Tongue (tissue), 2 donors: ENCODE results near the gene PRICKLE1. TPM values are rescaled to one million over a fixed set of nuclear protein-coding genes. Genes with fewer than 3 reads are reported as not detected.

ENCODE experiments used
- DNase-seq: peaks from one replicate; pipeline ENCODE4 v3.0.0-alpha.2; 2015
- total RNA-seq: library from RNA; depleted of rRNA; stranded (reverse); fragments of >200 nt; gene quantifications from one replicate; pipeline ENCODE4 v1.2.3, GENCODE V29; 2014

The PRICKLE1 gene
- total RNA-seq, 1 donor from 2014 or later: 34.4 TPM

DNA sequence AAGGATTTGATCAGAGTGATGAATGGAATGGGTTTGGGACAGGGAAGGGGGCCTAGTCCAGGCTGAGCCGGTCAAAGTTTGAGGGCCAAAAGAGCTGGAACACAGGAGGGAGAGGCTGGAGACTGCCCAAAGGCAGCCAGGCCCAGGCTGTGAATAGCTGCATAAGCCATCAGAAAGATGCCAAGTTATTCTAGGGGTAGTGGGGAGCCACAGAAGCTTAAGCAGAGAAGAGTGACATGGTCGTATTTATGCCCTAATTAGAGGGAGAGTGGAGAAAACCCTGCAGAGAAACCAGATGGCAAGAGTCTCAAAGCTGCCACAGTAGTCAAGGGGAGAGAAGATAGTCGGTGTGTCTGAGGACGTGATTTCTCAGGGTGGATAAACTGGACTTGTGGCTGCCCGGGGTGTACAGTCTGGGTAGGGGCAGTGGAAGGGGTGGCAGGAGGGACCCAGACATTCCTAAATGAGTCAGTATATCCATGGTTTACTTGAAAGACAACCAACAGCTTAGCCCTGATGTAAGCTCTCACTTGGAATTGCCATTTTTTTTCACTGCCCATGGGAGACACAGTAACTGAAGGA lies 99.2 kb downstream of the PRICKLE1 start:
- no peak for DNase-seq

GRCh38 chr12:42486407-42486806 lies 103.1 kb downstream of the PRICKLE1 start:
- no peak for DNase-seq

GRCh38 chr12:42485823-42486222 lies 103.7 kb downstream of the PRICKLE1 start:
- DNase-seq: no peak

- no peak for DNase-seq
Measured at GRCh38 chr12:42484996-42485395, 104.5 kb downstream of the PRICKLE1 start.

- DNase-seq: peak; percentile 69
Measured at GRCh38 chr12:42483521-42483790, 106.1 kb downstream of the PRICKLE1 start.

DNA sequence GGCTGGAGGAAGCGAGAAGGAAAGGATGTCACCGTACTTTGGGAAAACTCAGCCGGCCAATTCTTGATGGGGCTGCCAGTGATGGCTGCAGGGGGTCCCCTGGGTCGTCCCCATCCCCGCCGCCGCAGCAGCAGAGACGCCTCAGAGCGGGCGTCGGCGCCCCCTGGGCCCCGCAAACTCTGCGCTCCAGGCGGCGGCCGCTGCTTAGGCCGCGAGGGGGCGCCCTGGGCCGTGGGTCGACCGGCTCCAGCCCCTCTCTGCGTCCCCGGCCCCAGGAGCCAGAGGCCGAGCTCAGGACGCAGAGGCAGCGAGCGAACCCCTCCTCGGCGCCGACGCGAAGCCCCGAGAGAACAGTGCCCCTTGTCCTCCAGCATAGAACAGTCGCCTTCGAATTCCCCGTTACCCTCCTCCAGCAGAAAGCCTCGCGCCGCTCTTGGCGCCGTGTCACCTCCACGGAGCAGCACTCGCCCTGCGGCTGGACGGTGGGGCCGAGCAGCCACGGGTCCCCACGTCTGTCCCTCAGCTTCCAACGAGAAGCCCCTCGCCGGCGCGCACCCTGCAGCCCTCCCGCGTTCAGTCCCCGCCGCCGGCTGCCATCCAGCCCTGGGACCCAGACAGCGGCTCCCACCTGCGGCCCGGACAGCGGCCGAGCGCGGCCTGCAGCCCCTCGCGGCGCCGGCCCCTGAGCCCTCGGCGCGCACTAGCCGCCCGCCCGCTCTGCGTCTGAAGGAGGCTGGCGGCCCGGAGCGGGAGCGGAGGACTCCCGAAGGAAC lies 106.6 kb downstream of the PRICKLE1 start:
- peak; percentile 90 for DNase-seq

DNA sequence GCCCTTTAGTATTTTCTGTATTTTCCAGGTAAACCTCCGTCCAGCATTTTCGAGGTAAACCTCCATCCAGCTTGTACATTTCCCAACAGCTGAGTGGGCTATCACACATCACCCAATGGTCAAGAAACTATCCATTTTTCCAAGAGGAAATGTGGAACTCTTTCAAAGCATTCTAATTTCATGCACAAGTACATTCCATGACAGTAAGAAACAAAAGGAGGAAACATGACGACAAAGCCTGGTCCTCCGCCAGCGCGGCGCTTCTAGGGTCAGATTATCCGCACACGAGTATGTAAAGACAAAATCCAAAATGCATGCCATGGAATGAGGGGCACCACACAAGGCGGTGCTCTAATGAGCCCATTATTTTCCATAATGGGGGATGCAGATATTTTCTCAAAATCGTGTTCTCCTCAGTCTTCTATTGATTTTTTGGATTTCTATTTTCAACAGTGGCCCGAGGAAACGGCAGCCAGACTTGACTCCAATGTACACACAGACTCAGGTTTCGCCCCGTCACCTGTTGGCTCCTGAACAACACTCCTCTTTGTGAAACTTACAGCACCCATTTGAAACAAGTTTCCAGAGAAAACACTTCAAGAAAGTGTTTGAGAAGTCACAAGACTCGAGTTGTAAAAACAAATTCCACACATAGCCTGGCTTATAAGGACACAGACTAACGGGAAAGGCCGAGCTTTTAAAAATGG lies 107.4 kb downstream of the PRICKLE1 start:
- peak; percentile 82 for DNase-seq

DNA sequence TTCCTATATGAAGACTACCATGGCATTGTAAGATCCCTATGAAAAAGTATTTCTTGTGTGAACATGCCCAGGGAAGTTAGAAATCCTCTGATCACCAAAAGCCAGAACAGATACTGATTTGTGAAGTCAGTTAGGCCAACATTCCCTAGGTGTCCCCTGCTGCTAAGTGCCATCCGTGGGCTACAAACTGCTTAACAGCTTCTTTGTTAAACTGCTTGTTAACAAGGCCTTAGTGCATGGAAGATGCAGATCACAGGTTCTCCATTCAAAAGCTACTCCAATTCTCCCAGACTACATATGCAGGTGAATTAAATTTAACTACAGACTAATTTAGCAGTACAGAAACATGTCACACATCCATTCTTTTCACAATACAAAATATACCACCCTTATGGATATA lies 108.2 kb downstream of the PRICKLE1 start:
- no peak for DNase-seq

- no peak for DNase-seq
Measured at GRCh38 chr12:42477941-42478340, 111.6 kb downstream of the PRICKLE1 start.

DNA sequence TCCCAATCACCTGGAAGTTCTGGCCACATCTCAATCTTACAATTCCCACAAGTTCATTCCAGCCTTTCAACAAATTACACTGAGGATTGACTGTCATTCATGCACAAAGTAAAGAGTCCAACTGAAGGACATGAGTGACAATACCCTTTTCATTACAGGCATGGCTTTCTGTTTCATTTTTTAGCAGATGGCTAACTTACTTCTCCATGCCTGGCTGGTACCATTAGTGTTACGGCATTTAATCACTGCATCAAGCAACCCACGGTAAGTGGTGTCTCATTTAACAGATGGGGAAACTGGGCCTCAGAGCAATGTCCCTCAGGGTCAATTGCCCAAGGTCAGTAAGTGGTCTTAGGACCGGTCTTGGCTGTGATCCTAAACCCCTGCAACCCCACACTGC lies 114.4 kb downstream of the PRICKLE1 start:
- no peak for DNase-seq

- DNase-seq: no peak
Measured at GRCh38 chr12:42474391-42474790, 115.2 kb downstream of the PRICKLE1 start.

DNA sequence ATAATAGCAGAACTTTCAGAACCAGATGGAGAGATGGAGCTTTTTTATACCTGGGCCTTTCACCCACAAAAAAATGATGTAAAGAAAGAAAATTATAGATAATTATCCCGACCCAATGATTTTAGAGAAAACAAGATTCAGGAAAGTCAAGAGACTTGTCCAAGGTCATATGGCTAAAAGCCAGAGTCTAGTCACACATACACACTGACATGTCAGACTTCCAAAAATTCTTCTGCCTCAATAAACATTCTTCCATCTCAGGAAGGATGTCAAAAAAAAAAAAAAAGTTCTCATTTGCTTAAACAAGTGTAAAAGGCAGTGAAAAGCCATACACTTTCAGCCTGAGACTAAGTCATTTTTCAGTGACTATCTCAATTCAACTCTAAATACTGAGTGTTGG lies 116.0 kb downstream of the PRICKLE1 start:
- no peak for DNase-seq

- DNase-seq: no peak
Measured at GRCh38 chr12:42473130-42473529, 116.4 kb downstream of the PRICKLE1 start.

GRCh38 chr12:42472376-42472775 lies 117.2 kb downstream of the PRICKLE1 start:
- DNase-seq: no peak

DNA sequence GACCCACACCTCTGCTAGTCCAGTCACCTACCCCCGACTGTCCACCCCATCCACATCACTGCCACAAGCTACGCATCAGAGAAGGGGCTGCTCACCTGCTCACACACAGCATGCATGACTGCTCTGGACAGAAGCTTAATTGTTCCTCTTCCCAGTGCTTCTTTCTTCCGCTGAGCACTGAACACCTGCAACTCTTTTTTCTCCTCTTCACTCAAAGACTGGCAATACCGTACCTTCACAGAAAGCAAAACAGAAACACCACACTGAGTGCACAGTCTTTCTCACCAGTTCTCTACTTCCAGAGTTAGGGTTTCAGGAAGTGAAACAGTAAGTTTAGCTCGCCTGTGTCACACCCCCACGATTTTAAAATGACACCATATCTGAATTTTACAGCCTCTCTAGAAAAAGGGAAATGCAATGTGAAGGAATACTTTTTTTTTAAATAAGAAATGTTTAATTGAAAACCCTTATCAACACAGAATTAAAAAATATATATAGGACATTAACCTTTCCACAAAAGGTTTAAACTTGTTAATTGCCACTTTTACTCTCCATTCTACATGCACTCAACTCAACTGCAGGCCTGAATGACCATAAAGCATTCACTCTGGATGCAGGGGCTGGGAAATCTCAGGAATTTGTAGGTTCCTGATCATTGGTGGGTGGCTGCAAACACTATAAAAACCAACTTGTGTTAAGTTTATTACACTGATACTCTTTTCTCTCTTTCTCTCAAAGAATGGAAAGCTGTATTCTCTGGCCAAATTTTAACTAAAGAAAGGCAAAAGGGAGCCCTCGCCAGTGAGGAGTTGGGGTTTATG lies 120.0 kb downstream of the PRICKLE1 start:
- no peak for DNase-seq

GRCh38 chr12:42468921-42469320 lies 120.6 kb downstream of the PRICKLE1 start:
- no peak for DNase-seq

DNA sequence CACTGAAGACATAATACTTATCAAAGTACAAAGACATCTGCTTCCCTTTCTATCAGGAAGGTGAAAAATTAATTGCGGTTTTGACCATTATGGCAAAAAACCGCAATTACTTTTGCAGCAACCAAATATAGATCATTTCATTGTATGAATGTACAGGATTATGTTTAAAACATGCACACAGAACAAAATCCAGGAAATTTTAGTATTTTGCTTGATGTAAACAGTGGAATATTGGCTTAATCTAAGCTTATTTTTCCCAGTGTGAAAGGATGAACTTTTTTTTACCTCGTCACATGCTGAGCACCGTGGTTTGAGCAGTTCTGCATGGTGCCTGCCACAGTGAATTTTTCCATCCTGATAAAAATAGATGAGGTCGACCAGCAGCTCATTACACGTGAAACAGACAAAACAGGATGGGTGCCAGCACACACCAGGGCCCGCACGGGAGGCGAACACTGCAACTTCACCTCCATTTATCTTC lies 121.2 kb downstream of the PRICKLE1 start:
- DNase-seq: no peak

GRCh38 chr12:42463671-42464070 lies 125.9 kb downstream of the PRICKLE1 start:
- DNase-seq: no peak

GRCh38 chr12:42462486-42462885 lies 127.1 kb downstream of the PRICKLE1 start:
- DNase-seq: no peak

GRCh38 chr12:42459336-42459847 lies 130.2 kb downstream of the PRICKLE1 start:
- no peak for DNase-seq

GRCh38 chr12:42458575-42458974 lies 131.0 kb downstream of the PRICKLE1 start:
- DNase-seq: no peak

GRCh38 chr12:42450248-42450647 lies 139.3 kb downstream of the PRICKLE1 start:
- DNase-seq: peak; percentile 21
